Hepatocyte (in vitro differentiated cells): ENCODE results near the gene ZNF432.

ENCODE experiments used
- CTCF ChIP-seq: fragments of 200-600 bp; sonication (generic); IDR thresholded peaks from 2 replicates; pipeline ENCODE4 v1.5.1; 2016; ENCODE audit warnings: antibody characterized with exemption, mild to moderate bottlenecking; ENCODE audit not compliant: poor library complexity
- EZH2 ChIP-seq: fragments of 200-600 bp; sonication (generic); IDR thresholded peaks from 2 replicates; pipeline ENCODE4 v1.6.1; 2016; ENCODE audit warnings: antibody characterized with exemption, mild to moderate bottlenecking, borderline replicate concordance
- EZH2phosphoT487 ChIP-seq: fragments of 200-600 bp; sonication (generic); IDR thresholded peaks from one replicate; pipeline ENCODE4 v1.6.1; 2018; ENCODE audit warnings: antibody characterized with exemption, mild to moderate bottlenecking, low read depth, moderate library complexity; ENCODE audit not compliant: unreplicated experiment, severe bottlenecking

GRCh38 chr19:52039169-52039568, 9.5 kb downstream of the ZNF432 start:
- TF ChIP-seq CTCF (no peak), EZH2phosphoT487 (no peak), EZH2 (no peak)
